ENCODE data around the gene AURKB. TPM values are rescaled to one million over a fixed set of nuclear protein-coding genes. Genes with fewer than 3 reads are reported as not detected.

Gene AURKB
- total and polyA plus RNA-seq, 2 of the 13 experiments (the other 11 are each of a cell fraction or from before 2014, with no cell fraction given), result 29.5 to 75.3 TPM

DNA sequence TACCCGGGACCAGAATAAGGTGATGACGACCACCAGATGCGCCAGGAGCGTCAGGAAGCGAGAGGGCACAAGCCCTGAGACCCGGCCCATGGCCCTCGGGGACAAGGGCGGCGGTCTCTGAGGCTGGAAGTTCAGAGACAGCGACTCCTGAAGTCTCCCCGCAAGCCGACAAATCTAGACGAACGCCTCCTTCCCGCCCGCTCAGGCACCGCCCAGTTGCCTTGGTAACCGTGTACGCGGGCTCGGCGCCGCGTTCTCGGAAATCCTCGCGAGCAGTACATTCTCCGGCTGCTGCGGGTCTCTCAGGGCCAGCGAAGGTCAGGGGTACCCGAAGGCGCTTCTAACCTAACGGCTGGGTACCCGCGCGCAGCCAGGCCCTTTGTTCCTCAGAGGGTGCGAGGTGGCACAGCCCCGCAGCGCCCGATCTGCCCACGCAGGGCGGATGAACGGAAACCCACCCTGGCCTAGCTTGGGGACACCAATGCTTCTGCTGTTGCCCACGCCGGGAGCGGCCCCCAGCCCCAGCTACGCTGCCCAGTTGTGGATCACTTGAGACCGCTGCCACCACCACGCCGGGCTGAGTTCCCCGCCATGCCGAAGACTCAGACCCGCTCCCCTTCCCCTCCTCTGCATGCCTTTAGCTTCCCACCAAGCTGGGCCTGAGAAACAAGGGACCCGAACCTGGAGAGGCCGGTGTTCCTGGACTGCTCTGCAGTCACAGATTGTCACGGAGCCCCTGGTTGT, 34.0 kb downstream of the AURKB start, which contains the start of gene TMEM107 (continued):
- TF ChIP-seq, protein P1, sequence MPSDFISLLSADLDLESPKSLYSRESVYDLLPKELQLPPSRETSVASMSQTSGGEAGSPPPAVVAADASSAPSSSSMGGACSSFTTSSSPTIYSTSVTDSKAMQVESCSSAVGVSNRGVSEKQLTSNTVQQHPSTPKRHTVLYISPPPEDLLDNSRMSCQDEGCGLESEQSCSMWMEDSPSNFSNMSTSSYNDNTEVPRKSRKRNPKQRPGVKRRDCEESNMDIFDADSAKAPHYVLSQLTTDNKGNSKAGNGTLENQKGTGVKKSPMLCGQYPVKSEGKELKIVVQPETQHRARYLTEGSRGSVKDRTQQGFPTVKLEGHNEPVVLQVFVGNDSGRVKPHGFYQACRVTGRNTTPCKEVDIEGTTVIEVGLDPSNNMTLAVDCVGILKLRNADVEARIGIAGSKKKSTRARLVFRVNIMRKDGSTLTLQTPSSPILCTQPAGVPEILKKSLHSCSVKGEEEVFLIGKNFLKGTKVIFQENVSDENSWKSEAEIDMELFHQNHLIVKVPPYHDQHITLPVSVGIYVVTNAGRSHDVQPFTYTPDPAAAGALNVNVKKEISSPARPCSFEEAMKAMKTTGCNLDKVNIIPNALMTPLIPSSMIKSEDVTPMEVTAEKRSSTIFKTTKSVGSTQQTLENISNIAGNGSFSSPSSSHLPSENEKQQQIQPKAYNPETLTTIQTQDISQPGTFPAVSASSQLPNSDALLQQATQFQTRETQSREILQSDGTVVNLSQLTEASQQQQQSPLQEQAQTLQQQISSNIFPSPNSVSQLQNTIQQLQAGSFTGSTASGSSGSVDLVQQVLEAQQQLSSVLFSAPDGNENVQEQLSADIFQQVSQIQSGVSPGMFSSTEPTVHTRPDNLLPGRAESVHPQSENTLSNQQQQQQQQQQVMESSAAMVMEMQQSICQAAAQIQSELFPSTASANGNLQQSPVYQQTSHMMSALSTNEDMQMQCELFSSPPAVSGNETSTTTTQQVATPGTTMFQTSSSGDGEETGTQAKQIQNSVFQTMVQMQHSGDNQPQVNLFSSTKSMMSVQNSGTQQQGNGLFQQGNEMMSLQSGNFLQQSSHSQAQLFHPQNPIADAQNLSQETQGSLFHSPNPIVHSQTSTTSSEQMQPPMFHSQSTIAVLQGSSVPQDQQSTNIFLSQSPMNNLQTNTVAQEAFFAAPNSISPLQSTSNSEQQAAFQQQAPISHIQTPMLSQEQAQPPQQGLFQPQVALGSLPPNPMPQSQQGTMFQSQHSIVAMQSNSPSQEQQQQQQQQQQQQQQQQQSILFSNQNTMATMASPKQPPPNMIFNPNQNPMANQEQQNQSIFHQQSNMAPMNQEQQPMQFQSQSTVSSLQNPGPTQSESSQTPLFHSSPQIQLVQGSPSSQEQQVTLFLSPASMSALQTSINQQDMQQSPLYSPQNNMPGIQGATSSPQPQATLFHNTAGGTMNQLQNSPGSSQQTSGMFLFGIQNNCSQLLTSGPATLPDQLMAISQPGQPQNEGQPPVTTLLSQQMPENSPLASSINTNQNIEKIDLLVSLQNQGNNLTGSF (CRISPR knock-in tag; IDR thresholded peaks at IDR 0.05), result no peak
- no peak for TF ChIP-seq HNF1B (CRISPR knock-in tag; IDR thresholded peaks at IDR 0.05)
- TF ChIP-seq ZNF274 (CRISPR knock-in tag; IDR thresholded peaks at IDR 0.05), result 0 out of 2 replicates have a peak, but pooled peaks have one; percentile 16
- TF ChIP-seq GLMP (CRISPR knock-in tag; IDR thresholded peaks at IDR 0.05; ENCODE audit: borderline replicate concordance), result no peak
- TF ChIP-seq ZSCAN25 (CRISPR knock-in tag; IDR thresholded peaks at IDR 0.05), result 0 out of 2 replicates have a peak, but pooled peaks have one; percentile 16
- peak; percentile 48; the same call in 1 of the 2 replicates for TF ChIP-seq RXRA (CRISPR knock-in tag; IDR thresholded peaks at IDR 0.05)
- 0 out of 2 replicates have a peak, but pooled peaks have one; percentile 10 for TF ChIP-seq ZNF331 (CRISPR knock-in tag; IDR thresholded peaks at IDR 0.05)
- TF ChIP-seq, protein P2, sequence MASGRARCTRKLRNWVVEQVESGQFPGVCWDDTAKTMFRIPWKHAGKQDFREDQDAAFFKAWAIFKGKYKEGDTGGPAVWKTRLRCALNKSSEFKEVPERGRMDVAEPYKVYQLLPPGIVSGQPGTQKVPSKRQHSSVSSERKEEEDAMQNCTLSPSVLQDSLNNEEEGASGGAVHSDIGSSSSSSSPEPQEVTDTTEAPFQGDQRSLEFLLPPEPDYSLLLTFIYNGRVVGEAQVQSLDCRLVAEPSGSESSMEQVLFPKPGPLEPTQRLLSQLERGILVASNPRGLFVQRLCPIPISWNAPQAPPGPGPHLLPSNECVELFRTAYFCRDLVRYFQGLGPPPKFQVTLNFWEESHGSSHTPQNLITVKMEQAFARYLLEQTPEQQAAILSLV (CRISPR knock-in tag; IDR thresholded peaks at IDR 0.05; ENCODE audit: borderline replicate concordance), result peak; percentile 48; the same call in 1 of the 2 replicates
- TF ChIP-seq, protein P3, sequence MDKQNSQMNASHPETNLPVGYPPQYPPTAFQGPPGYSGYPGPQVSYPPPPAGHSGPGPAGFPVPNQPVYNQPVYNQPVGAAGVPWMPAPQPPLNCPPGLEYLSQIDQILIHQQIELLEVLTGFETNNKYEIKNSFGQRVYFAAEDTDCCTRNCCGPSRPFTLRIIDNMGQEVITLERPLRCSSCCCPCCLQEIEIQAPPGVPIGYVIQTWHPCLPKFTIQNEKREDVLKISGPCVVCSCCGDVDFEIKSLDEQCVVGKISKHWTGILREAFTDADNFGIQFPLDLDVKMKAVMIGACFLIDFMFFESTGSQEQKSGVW (CRISPR knock-in tag; IDR thresholded peaks at IDR 0.05; ENCODE audit: borderline replicate concordance), result no peak

All from HepG2 (cell line).